Measurements from ENCODE around the gene STX4. TPM values are rescaled to one million over a fixed set of nuclear protein-coding genes. Genes with fewer than 3 reads are reported as not detected.

STX4 gene
- total and polyA plus RNA-seq, 11 donors, result 19.5 to 73.8 (median 44.6) TPM

DNA sequence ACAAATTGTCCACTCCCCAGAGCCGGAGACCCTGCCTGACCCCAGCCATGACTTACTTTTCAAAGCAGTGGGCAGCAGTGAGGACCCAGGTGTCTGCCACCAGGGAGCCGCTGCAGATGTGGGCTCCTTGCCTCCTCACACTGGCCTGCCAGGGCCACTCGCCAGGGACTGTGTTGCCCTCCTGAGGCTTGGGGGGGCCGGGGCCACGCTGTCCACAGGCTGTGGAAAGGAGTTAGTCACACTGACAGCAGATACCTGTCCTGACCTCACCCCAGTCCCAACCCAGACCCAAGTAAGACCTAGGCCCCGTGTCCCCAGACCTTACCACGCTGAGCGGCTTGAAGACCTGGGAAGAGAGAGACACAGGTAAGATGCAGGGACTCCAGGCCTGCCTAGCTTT, 54.1 kb downstream of the STX4 start:
- DNase-seq (peak in 1 of 5 donors; percentile 19), ATAC-seq (no peak)
- Histone ChIP-seq H3K27me3 (no peaks in the 10 kb centered on the region), H3K27ac (no peak overlapping the region), H3K9me3 (no peaks in the 10 kb centered on the region), H3K36me3 (peaks cover 0 to 75% (median 35%) of the 10 kb centered on the region in 9 donors), H3K4me1 (peaks cover 0 to 13% (median 0%) of the 10 kb centered on the region in 12 donors), H3K4me3 (no peak overlapping the region)
- intact Hi-C loops (cut with DNase I), result no loop called here
- TF ChIP-seq POLR2A (IDR thresholded peaks at IDR 0.05) (no peak), CTCF (IDR thresholded peaks at IDR 0.05) (no peak)
- WGBS, 4 donors, result 89 to 96% (median 92%) methylated on average over 6 to 8 of the region's 8 CpGs

DNA sequence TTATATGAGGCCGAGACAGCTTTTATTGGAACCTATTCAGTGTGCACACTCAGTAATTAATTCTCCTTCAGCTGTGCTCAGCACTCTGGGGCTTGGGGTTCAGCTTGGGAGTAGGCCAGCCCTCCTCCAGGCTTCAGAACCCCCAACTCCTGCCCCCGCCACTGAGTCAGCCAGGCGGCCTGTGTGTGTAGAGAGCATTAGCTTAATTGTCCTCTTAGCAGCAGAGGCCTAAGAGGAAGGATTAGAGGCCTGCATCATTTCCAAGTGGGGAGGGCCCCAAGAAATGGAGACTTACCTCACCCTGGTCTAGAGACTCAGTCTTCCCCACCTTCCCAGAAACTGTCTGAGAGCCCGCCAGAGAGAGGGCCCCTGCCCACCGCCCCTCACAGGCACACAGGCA, 54.6 kb downstream of the STX4 start:
- ATAC-seq, result no peak
- DNase-seq, result no peak
- H3K4me1 ChIP-seq, result peaks cover 0 to 13% (median 0%) of the 10 kb centered on the region in 12 donors
- H3K9me3 ChIP-seq, result no peaks in the 10 kb centered on the region
- no peak overlapping the region for H3K4me3 ChIP-seq
- H3K27ac ChIP-seq, result no peak overlapping the region
- no peaks in the 10 kb centered on the region for H3K27me3 ChIP-seq
- peaks cover 0 to 73% (median 34%) of the 10 kb centered on the region in 9 donors for H3K36me3 ChIP-seq
- 79 to 90% (median 87%) methylated on average over 4 to 5 of the region's 5 CpGs for WGBS, 4 donors
- TF ChIP-seq CTCF (IDR thresholded peaks at IDR 0.05) (no peak), POLR2A (IDR thresholded peaks at IDR 0.05) (no peak)
- intact Hi-C loops (cut with DNase I), result no loop called here

GRCh38 chr16:31088459-31089183, 55.3 kb downstream of the STX4 start, which contains the start of gene PRSS53:
Gene PRSS53 (minus strand): TSS chr16:31088943. CDS start chr16:31088809, 134 bp downstream.
- WGBS, 4 donors, result 87 to 94% (median 89%) methylated on average over 5 to 15 of the region's 15 CpGs
- DNase-seq, result no peak
- H3K27me3 ChIP-seq, result no peaks in the 10 kb centered on the region

More at GRCh38 chr16:31088459-31089183, 55.3 kb downstream of the STX4 start, which contains the start of gene PRSS53:
- TF ChIP-seq POLR2A (IDR thresholded peaks at IDR 0.05) (no peak), CTCF (IDR thresholded peaks at IDR 0.05) (no peak)
- no peak within 1 kb of the TSS for H3K27ac ChIP-seq
- ATAC-seq, result no peak
- H3K4me1 ChIP-seq, result peaks cover 0 to 13% (median 6%) of the 10 kb centered on the region in 12 donors
- peaks cover 0 to 67% (median 28%) of the 10 kb centered on the region in 9 donors for H3K36me3 ChIP-seq
- H3K9me3 ChIP-seq, result no peaks in the 10 kb centered on the region
- H3K4me3 ChIP-seq, result no peak within 1 kb of the TSS
- intact Hi-C loops (cut with DNase I), result no loop called here
